Ishikawa (cell line): ENCODE results near the gene MEIG1.

Source experiments
- CEBPB ChIP-seq: IDR thresholded peaks from 2 replicates; pipeline ENCODE4 v1.6.1; 2012
- CREB1 ChIP-seq: IDR thresholded peaks from 2 replicates; pipeline ENCODE4 v1.6.1; 2012; ENCODE audit warnings: low read depth
- EGR1 ChIP-seq: IDR thresholded peaks from 2 replicates; pipeline ENCODE4 v1.6.1; 2012
- EP300 ChIP-seq: IDR thresholded peaks from 2 replicates; pipeline ENCODE4 v1.6.1; 2012; ENCODE audit warnings: borderline replicate concordance
- FOXM1 ChIP-seq: IDR thresholded peaks from 2 replicates; pipeline ENCODE4 v1.6.1; 2012; ENCODE audit warnings: low read depth, borderline replicate concordance
- MAX ChIP-seq: IDR thresholded peaks from 2 replicates; pipeline ENCODE4 v1.6.1; 2012
- NFIC ChIP-seq: IDR thresholded peaks from 2 replicates; pipeline ENCODE4 v1.6.1; 2012
- RAD21 ChIP-seq: IDR thresholded peaks from 2 replicates; pipeline ENCODE4 v1.6.1; 2012; ENCODE audit warnings: low read depth
- TAF1 ChIP-seq: IDR thresholded peaks from 2 replicates; pipeline ENCODE4 v1.6.1; 2012; ENCODE audit warnings: low read depth, mild to moderate bottlenecking
- TCF12 ChIP-seq: IDR thresholded peaks from 2 replicates; pipeline ENCODE4 v1.6.1; 2012; ENCODE audit warnings: low read depth
- TEAD4 ChIP-seq: IDR thresholded peaks from 2 replicates; pipeline ENCODE4 v1.6.1; 2012
- USF1 ChIP-seq: IDR thresholded peaks from 2 replicates; pipeline ENCODE4 v1.6.1; 2012
- YY1 ChIP-seq: IDR thresholded peaks from 2 replicates; pipeline ENCODE4 v1.6.1; 2012; ENCODE audit warnings: low read depth
- ZBTB7A ChIP-seq: IDR thresholded peaks from 2 replicates; pipeline ENCODE4 v1.6.1; 2012; ENCODE audit warnings: low read depth
- TF ChIP-seq, protein P1 (sequence below): IDR thresholded peaks from 2 replicates; pipeline ENCODE4 v1.6.1; 2012; ENCODE audit warnings: low read depth, mild to moderate bottlenecking

The MEIG1 gene, protein sequence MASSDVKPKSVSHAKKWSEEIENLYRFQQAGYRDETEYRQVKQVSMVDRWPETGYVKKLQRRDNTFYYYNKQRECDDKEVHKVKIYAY

DNA sequence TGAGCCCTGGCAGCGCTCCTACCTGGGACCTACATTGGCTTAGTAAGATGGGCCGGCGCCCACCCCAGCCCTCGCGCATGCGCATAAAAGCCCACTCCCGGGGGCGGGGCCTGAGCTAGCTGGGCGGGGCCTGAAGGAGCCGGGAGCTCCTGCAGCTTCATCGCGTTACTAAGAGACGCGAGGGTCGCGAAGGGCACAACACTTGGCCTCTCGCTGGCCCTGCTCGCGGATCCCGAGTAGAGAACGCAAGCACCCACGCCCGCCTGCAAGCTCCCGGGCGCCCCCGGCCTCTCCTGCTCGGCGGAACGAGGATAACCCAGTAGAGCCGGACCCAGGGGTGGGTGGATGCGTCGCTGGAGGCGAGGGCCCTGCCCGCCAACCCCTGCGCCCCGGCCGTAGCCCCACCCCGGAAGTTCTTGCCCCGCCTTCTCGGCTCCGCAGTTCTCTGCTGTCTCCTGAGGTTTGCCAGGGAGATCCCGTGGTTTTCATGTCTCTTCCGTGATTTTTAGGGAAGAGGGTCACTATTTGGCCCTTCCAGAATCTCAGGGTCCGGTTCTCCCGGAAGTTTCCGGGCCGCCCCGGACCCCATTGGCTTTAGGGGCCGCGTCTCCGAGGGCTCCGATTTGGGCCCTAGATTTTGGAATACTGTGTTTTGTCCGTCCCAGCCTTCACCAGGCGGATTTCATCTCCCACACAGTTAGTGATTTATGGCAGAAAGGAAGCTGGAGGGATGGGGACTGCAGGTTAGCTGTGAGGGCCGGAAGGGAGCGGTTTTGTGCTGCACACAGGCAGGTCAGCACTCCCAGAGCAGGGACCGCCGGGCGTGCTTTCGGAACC is at the start of gene MEIG1:
Gene MEIG1, plus strand, starts transcription at position 168 of the 837 bp plus-strand sequence. CDS start 7,081 bp downstream, outside the sequence.
- TF ChIP-seq, protein P1, sequence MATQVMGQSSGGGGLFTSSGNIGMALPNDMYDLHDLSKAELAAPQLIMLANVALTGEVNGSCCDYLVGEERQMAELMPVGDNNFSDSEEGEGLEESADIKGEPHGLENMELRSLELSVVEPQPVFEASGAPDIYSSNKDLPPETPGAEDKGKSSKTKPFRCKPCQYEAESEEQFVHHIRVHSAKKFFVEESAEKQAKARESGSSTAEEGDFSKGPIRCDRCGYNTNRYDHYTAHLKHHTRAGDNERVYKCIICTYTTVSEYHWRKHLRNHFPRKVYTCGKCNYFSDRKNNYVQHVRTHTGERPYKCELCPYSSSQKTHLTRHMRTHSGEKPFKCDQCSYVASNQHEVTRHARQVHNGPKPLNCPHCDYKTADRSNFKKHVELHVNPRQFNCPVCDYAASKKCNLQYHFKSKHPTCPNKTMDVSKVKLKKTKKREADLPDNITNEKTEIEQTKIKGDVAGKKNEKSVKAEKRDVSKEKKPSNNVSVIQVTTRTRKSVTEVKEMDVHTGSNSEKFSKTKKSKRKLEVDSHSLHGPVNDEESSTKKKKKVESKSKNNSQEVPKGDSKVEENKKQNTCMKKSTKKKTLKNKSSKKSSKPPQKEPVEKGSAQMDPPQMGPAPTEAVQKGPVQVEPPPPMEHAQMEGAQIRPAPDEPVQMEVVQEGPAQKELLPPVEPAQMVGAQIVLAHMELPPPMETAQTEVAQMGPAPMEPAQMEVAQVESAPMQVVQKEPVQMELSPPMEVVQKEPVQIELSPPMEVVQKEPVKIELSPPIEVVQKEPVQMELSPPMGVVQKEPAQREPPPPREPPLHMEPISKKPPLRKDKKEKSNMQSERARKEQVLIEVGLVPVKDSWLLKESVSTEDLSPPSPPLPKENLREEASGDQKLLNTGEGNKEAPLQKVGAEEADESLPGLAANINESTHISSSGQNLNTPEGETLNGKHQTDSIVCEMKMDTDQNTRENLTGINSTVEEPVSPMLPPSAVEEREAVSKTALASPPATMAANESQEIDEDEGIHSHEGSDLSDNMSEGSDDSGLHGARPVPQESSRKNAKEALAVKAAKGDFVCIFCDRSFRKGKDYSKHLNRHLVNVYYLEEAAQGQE: no peak
- TF ChIP-seq EP300: 0 out of 2 replicates have a peak, but pooled peaks have one; percentile 6
- 0 out of 2 replicates have a peak, but pooled peaks have one; percentile 42 for TF ChIP-seq YY1
- TF ChIP-seq TCF12: no peak; the same call in 1 of the 2 replicates
- no peak for TF ChIP-seq USF1
- TF ChIP-seq NFIC: no peak
- peak; percentile 75 for TF ChIP-seq MAX
- no peak for TF ChIP-seq RAD21
- TF ChIP-seq TEAD4: no peak
- peak; percentile 56; the same call in 1 of the 2 replicates for TF ChIP-seq FOXM1
- peak; percentile 68 for TF ChIP-seq TAF1
- peak; percentile 7; the same call in 1 of the 2 replicates for TF ChIP-seq CEBPB
- TF ChIP-seq ZBTB7A: no peak
- TF ChIP-seq EGR1: peak; percentile 26; the same call in 1 of the 2 replicates
- TF ChIP-seq CREB1: peak; percentile 43; the same call in 1 of the 2 replicates

- TF ChIP-seq USF1 (no peak), NFIC (no peak), CEBPB (no peak), TCF12 (no peak), TAF1 (no peak), CREB1 (no peak), ZBTB7A (no peak), FOXM1 (no peak), RAD21 (no peak), YY1 (no peak), TEAD4 (no peak), EGR1 (no peak), EP300 (no peak), MAX (no peak)
- TF ChIP-seq, protein P1: no peak
Measured at GRCh38 chr10:14910953-14911352, 48.2 kb upstream of the MEIG1 start.

GRCh38 chr10:14911801-14912200 is 47.4 kb upstream of the MEIG1 start:
- no peak for TF ChIP-seq EP300
- no peak for TF ChIP-seq EGR1
- TF ChIP-seq FOXM1: no peak
- TF ChIP-seq CEBPB: no peak
- no peak for TF ChIP-seq RAD21
- TF ChIP-seq YY1: no peak
- no peak for TF ChIP-seq NFIC
- TF ChIP-seq TCF12: no peak
- no peak for TF ChIP-seq CREB1
- TF ChIP-seq, protein P1: no peak
- no peak for TF ChIP-seq TEAD4
- TF ChIP-seq ZBTB7A: no peak
- TF ChIP-seq USF1: no peak
